ENCODE measurements around the gene WDR72. TPM values are rescaled to one million over a fixed set of nuclear protein-coding genes. Genes with fewer than 3 reads are reported as not detected.
"Not testable (repeated sequence)": the region's sequence is repeated elsewhere in the genome, so short reads cannot be mapped to it uniquely, and the experiment has no call there.

Gene WDR72
- total RNA-seq, 1 donor from 2014 or later: 2.0 TPM

- TF ChIP-seq, protein P1, sequence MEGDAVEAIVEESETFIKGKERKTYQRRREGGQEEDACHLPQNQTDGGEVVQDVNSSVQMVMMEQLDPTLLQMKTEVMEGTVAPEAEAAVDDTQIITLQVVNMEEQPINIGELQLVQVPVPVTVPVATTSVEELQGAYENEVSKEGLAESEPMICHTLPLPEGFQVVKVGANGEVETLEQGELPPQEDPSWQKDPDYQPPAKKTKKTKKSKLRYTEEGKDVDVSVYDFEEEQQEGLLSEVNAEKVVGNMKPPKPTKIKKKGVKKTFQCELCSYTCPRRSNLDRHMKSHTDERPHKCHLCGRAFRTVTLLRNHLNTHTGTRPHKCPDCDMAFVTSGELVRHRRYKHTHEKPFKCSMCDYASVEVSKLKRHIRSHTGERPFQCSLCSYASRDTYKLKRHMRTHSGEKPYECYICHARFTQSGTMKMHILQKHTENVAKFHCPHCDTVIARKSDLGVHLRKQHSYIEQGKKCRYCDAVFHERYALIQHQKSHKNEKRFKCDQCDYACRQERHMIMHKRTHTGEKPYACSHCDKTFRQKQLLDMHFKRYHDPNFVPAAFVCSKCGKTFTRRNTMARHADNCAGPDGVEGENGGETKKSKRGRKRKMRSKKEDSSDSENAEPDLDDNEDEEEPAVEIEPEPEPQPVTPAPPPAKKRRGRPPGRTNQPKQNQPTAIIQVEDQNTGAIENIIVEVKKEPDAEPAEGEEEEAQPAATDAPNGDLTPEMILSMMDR (conservative IDR thresholded peaks at IDR 0.05): no peak
- H3K27me3 Mint-ChIP-seq: no peaks in the 10 kb centered on the region
- peak overlapping the region; percentile 20 for H3K27ac Mint-ChIP-seq
- no peaks in the 10 kb centered on the region for H3K9me3 Mint-ChIP-seq
- peaks cover 14% of the 10 kb centered on the region for H3K4me1 Mint-ChIP-seq (ENCODE audit: unreplicated experiment)
- H3K4me3 Mint-ChIP-seq: no peak overlapping the region
- DNase-seq (ENCODE audit: extremely low spot score, unreplicated experiment): no peak
- no peaks in the 10 kb centered on the region for H3K36me3 Mint-ChIP-seq
Observed at GRCh38 chr15:53548236-53548635, 211.2 kb downstream of the WDR72 start.

DNA sequence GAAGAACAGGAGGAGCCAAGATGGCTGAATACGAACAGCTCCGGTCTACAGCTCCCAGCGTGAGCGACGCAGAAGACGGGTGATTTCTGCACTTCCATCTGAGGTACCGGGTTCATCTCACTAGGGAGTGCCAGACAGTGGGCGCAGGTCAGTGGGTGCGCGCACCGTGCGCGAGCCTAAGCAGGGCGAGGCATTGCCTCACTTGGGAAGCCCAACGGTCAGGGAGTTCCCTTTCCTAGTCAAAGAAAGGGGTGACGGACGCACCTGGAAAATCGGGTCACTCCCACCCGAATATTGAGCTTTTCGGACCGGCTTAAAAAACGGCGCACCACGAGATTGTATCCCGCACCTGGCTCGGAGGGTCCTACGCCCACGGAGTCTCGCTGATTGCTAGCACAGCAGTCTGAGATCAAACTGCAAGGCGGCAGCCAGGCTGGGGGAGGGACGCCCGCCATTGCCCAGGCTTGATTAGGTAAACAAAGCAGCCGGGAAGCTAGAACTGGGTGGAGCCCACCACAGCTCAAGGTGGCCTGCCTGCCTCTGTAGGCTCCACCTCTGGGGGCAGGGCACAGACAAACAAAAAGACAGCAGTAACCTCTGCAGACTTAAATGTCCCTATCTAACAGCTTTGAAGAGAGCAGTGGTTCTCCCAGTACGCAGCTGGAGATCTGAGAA is 218.7 kb downstream of the WDR72 start:
- not testable (repeated sequence) for DNase-seq (ENCODE audit: extremely low spot score, unreplicated experiment); H3K4me1 Mint-ChIP-seq (ENCODE audit: unreplicated experiment); H3K27me3 Mint-ChIP-seq; H3K36me3 Mint-ChIP-seq; H3K9me3 Mint-ChIP-seq
- Mint-ChIP-seq H3K27ac (peak overlapping the region; percentile 28), H3K4me3 (peak overlapping the region; percentile 63)

GRCh38 chr15:53539878-53540277 is 219.6 kb downstream of the WDR72 start:
- TF ChIP-seq, protein P1 (conservative IDR thresholded peaks at IDR 0.05): no peak
- H3K9me3 Mint-ChIP-seq: no peaks in the 10 kb centered on the region
- H3K36me3 Mint-ChIP-seq: no peaks in the 10 kb centered on the region
- peaks cover 6% of the 10 kb centered on the region for H3K4me1 Mint-ChIP-seq (ENCODE audit: unreplicated experiment)
- H3K4me3 Mint-ChIP-seq: peak overlapping the region; percentile 63
- H3K27me3 Mint-ChIP-seq: peaks cover 5% of the 10 kb centered on the region
- DNase-seq (ENCODE audit: extremely low spot score, unreplicated experiment): no peak
- H3K27ac Mint-ChIP-seq: peak overlapping the region; percentile 28

DNA sequence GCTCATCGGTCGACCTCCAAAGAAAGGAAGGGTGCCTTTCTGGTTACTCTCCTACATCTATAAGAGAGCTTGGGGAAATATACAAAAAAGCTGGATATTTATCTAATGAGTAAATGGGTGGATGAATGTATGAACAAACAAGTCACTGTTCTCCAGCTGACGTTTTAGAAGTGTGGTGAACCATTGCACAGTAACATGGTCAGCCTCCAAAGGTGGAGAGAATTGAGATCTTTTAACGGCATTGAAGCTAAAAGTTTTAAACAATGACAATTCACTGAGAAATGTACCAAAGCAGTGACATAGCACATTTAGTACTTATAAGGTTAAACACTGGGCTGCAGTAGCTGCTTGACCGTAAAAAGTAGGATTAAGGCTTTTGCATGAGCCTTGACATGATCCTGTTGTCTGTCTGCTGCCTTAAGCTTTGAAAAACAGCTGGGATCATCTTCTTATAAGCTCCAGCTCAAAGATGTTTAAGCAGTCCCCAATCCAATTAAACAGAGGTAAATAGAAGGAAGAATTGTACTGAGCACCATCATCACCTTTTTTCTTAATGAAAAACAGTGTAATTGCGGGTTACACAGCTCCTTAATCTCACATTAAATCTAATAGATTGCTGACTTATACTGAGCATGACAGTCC is 222.9 kb downstream of the WDR72 start:
- H3K9me3 Mint-ChIP-seq: peaks cover 4% of the 10 kb centered on the region
- TF ChIP-seq, protein P1 (conservative IDR thresholded peaks at IDR 0.05): no peak
- H3K27ac Mint-ChIP-seq: no peak overlapping the region
- peaks cover 8% of the 10 kb centered on the region for H3K27me3 Mint-ChIP-seq
- H3K4me3 Mint-ChIP-seq: no peak overlapping the region
- no peaks in the 10 kb centered on the region for H3K36me3 Mint-ChIP-seq
- peaks cover 6% of the 10 kb centered on the region for H3K4me1 Mint-ChIP-seq (ENCODE audit: unreplicated experiment)
- no peak for DNase-seq (ENCODE audit: extremely low spot score, unreplicated experiment)

GRCh38 chr15:53535886-53536285 is 223.6 kb downstream of the WDR72 start:
- DNase-seq (ENCODE audit: extremely low spot score, unreplicated experiment): no peak
- peaks cover 4% of the 10 kb centered on the region for H3K9me3 Mint-ChIP-seq
- no peak overlapping the region for H3K27ac Mint-ChIP-seq
- no peak overlapping the region for H3K4me3 Mint-ChIP-seq
- TF ChIP-seq, protein P1 (conservative IDR thresholded peaks at IDR 0.05): no peak
- peaks cover 6% of the 10 kb centered on the region for H3K4me1 Mint-ChIP-seq (ENCODE audit: unreplicated experiment)
- H3K27me3 Mint-ChIP-seq: peaks cover 11% of the 10 kb centered on the region
- no peaks in the 10 kb centered on the region for H3K36me3 Mint-ChIP-seq

GRCh38 chr15:53534105-53534839 is 225.2 kb downstream of the WDR72 start:
- DNase-seq (ENCODE audit: extremely low spot score, unreplicated experiment): no peak
- Mint-ChIP-seq H3K27me3 (peaks cover 17% of the 10 kb centered on the region), H3K27ac (no peak overlapping the region), H3K9me3 (peaks cover 4% of the 10 kb centered on the region), H3K4me1 (ENCODE audit: unreplicated experiment) (peaks cover 6% of the 10 kb centered on the region), H3K36me3 (no peaks in the 10 kb centered on the region), H3K4me3 (no peak overlapping the region)
- TF ChIP-seq, protein P1 (conservative IDR thresholded peaks at IDR 0.05): no peak
